Osteoblast (primary cell): ENCODE data around the gene GLRX5. TPM values are rescaled to one million over a fixed set of nuclear protein-coding genes. Genes with fewer than 3 reads are reported as not detected.

Source experiments
- small RNA-seq: library from RNA; depleted of rRNA; stranded (forward); fragments of <200 nt; gene quantifications from one replicate; pipeline ENCODE3, GENCODE V24; 2012
- total RNA-seq: library from RNA; depleted of rRNA; stranded (reverse); fragments of >200 nt; gene quantifications from 2 replicates; pipeline ENCODE4 v1.2.3, GENCODE V29; 2012

The GLRX5 gene
- total RNA-seq, 1 donor, result 19.9 TPM

Small RNA genes within 50 kb of the gene (small RNA-seq; reads per million reads assigned to genes)
- gene SCARNA13, result 177 reads per million, percentile 98 among the genes with 10 or more reads in this experiment

Other genes with a start within 250 kb of the GLRX5 start
- gene CLMN, start 215.1 kb upstream of the GLRX5 start, total RNA-seq, result 1.1 and 1.5 TPM in 2 replicates
- gene SYNE3, start 18.4 kb upstream of the GLRX5 start, total RNA-seq, result 23.9 and 26.8 TPM in 2 replicates
- not detected in 2 replicates for gene TCL1B, start 151.4 kb downstream of the GLRX5 start, total RNA-seq
- gene TCL1A, start 179.1 kb downstream of the GLRX5 start, total RNA-seq, result not detected in 2 replicates